OCI-M2 (cell line): ENCODE measurements around the gene APIP.

Experiments
- DNase-seq: peaks from one replicate; lab custom pipeline; 2025; ENCODE audit not compliant: unreplicated experiment; lab: John Stamatoyannopoulos, UW

APIP gene, protein sequence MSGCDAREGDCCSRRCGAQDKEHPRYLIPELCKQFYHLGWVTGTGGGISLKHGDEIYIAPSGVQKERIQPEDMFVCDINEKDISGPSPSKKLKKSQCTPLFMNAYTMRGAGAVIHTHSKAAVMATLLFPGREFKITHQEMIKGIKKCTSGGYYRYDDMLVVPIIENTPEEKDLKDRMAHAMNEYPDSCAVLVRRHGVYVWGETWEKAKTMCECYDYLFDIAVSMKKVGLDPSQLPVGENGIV

DNA sequence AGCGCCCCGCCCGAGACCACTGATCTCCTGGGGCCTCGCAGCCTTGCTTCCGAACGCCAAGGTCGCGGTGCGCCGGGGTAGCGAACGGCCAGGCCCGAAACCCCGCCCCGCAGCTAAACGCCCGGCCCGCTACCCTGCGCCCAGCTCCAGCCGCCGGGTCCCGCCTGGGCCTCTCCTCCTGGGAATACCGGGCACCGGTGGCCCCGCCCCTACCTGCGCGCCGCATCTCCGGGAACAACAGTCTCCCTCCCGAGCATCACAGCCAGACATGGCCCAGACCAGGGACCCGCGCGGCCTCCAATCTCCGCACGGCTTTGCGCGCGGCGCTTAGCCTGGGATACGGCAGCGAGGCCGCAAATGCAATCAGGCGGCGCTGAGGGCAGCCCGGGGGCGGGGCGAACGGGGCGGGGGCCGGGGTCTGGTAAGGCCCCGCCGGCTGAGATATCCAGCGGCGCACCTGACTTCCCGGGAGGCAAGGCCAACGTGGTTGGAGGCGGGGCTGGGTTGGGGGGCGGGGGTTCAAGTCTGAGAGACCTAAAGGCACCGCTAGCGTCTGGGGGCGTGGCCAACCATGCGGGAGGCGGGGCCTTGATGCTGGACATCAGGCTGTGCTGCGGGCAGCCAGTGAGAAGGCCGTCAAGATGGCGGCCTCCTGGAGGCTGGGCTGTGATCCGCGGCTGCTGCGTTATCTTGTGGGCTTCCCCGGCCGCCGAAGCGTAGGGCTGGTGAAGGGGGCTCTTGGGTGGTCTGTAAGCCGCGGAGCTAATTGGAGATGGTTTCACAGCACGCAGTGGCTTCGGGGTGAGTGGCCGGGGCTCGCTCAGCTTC is at the start of gene APIP, which contains the start of gene PDHX:
Gene APIP (minus strand): TSS at position 365 of the 828 bp plus-strand sequence. CDS start 95 bp downstream, at position 270.
Gene PDHX (plus strand): TSS at position 604 of the 828 bp plus-strand sequence. CDS start 38 bp downstream, at position 642.
- DNase-seq: peak; percentile 76

DNA sequence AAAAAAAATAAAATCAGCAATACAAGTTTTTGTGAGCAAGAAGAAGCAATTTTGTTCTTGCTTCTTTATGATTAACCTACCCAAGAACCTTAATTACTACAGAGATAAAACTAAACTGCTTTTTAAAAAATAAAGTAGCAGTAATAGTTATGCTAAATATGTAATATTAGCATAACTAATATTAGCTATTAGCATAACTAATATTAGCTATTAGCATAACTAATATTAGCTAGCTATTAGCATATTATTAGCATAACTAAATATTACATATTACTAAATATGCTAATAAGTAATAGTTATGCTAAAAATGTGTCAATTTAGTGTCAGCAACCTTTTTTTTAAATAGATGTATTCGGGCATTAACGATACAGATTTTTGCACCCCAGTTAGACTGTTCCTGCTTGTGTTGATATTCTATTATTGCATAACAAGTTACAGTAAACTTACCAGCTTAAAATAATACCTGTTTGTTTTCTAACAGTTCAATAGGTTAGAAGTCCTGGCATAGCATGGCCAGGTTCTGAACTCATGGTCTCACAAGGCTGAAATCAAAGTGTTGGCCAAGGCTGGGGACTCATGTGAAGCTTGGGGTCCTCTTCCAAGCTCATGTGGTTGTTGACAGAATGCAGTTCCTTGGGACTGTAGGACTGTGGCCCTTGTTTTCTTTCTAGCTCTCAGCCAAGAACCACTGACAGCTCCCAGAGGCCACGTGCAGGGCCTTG is 48.6 kb upstream of the APIP start:
- DNase-seq: no peak

DNA sequence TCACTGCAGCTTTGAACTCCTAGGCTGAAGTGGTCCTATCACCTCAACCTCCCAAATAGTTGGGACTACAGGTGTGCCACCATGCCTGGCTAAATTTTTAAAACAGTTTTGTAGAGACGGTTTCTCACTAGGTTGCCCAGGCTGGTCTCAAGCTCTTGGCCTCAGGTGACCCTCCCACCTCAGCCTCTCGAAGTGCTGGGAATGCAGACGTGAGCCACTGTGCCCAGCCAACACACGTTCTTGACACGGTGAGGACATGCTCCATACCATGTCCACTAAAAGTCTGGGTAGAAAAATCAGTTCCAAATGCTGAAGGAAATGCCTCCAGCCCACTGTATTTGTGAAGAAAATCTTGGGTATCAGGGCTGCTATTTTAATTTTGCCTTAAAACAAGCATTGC is 47.2 kb upstream of the APIP start:
- no peak for DNase-seq

DNA sequence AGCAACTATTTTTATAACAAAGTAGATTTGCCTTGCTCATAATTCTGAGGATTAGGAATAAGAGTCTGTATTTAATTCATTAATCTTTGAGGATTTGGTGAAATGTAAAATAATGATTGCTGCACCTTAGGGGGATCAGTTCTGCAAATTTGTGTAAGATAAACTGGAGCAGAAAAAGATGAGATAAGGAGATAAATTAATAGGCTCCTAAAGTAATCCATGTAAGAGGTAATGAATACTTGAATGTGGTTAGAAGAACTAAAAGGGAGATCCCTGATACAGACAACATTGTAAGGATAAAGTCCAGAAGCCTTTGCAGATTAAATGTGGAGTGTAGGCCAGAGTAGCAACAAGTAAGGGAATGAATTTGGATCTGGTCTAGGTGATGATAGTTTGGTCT is 45.9 kb upstream of the APIP start:
- no peak for DNase-seq

DNA sequence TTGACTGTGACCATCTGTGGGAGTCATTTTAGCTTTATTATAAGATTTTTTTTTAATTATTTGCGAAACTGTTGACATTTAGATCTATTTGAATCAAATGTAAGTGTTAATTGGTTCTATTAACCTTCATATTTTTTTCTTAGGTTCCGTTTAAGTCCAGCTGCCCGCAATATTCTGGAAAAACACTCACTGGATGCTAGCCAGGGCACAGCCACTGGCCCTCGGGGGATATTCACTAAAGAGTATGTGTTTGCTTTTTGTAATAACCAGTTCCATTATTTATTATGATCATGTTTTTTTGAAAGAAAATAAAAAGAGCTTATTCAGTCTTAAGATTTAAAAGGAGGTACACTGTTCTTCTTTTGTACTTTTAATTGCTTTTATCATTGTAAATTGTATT is 44.1 kb upstream of the APIP start:
- DNase-seq: no peak

DNA sequence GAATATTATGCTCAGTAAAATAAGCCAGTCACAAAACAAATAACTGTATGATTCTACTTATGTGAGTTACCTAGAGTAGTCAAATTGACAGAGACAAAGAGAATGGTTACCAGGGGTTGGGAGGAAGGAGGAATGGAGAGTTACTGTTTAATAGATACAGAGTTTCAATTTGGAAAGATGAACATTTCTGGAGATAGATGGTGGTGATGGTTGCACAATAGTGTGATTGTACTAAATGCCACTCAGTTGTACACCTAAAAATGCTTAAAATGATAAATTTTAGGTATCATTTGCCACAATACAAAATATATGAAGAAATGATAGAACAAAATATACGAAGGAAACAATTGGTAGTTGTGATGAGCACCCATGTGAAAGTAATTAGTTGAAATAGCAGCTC is 43.6 kb upstream of the APIP start:
- DNase-seq: no peak

DNA sequence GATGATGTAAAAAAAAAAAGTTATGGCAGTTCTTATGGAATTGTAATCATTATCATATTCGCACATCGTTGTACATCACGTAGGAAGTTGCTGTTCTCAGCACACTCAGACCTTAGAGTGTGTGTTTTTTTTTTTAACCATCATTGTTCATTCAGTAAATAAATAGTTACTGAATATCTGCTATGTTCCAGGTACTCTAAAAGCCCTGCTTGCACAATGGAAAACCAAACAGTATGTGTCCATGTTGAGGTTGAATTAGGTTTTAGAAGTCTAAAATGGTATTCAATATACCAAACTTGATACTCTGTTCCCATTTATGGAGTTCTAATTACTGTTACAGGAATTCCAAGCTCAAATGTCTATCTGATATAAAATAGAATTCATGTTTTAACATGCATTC is 41.4 kb upstream of the APIP start:
- no peak for DNase-seq

DNA sequence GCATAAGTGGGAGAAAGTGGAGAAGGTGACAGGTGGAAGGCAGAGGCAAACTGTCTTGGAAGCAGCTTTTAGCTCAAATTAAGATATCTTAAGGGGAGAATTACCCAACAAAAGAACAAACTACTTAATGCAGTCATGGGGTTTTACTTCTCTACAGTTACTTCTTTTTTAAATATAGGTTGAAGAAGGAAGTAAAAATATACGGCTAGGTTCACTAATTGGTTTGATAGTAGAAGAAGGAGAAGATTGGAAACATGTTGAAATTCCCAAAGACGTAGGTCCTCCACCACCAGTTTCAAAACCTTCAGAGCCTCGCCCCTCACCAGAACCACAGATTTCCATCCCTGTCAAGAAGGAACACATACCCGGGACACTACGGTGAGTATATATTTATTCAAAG is 41.0 kb upstream of the APIP start:
- DNase-seq: no peak

DNA sequence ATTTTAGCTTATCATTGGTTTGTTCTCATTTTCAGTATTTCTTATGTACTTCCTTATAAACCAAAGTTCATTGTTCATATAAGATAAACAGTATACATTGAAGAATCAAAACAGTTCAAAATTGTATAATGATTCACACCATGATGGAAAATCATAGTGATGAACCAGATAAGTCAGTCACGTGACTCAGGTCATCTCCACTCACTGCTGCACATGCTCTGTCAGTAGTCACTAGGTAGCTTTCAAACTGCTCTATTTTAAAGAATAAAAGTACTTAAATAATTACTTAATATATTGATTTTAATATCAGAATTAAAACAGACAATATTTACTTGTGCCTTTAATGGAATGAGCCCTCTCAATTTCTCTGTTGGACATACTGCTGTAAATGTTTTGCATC is 37.8 kb upstream of the APIP start:
- no peak for DNase-seq

DNA sequence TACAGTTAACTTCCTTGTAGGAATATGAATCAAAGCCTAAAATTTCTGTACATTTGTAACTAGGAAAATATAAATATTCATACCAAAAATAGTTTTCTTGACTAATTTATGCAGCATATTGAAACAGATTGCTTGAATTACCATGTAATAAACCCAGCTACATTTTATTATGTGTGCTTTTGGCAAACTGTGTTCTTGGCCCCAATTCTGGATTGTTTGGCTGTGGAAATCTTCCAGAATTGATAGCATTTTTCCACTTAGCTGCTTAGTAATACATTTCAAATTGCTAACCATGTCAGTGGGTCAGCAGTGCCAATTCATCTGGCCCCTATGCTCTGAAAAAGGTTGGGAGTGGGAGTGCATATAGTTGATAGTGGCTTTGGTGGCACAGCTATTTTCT is 32.5 kb upstream of the APIP start:
- DNase-seq: no peak

DNA sequence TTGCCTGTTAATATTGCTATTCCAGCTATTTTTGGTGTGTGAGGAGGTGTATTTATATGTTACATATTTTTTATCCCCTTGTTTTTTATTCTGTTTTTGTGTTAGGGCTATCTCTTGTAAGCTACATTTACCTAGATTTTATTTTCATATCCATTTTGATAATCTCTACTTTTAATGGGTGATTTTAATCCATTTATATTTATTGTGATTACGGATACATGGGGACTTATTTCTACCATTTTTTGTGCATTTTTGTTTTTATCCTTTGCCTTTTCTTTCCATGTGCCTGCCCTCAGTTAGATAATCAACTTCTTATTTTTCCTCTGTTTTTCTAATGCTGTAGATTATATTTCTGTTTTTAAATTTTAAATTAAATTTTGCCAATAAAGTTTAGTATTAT is 28.5 kb upstream of the APIP start:
- DNase-seq: no peak

DNA sequence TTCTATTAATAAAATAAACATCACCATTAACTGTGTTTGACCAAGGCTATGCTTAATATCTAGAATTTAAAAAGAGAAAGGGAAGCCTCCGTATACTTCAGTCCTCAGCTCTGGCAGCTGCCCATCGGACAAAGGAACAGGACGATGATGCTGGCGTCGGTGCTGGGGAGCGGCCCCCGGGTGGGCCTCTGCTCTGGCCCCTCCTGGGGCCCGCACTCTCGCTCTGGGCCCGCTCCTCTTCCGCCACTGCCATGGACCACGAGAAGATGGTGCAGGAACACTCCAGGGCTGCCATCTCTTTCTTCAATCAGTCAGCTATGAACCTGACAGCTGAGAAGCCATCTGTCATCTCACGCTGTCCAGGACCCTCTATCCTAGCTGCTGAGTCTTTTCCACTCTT is 25.5 kb upstream of the APIP start:
- DNase-seq: no peak

DNA sequence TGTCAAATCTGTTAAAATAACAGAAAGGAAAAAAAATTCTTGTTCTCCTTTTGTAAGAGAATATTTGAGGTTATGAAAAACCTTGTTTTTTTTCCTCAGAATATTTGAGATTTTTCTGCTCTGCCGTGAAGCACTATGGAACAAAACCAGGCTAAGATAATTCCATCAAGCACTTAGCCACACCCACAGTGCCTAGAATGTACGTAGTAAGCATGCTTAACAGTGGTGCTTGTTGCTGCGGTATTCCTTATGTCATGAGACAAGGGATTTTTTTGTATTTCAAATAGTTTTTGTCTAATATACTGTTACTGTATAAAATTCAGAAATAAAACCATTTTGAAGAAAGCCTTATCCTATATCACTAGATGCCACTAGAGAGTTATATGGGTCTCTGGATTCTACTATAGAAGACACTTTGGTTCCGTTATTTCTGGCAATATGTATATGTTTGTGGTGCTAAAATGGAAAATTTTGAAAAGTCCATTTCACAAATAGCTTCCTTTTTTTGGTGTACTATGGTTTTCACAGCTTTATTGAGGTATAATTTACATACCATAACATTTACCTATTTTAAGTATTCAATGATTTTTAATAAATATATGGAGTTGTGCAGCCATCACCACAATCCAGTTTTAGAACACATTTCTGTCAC is 24.0 kb upstream of the APIP start:
- no peak for DNase-seq

DNA sequence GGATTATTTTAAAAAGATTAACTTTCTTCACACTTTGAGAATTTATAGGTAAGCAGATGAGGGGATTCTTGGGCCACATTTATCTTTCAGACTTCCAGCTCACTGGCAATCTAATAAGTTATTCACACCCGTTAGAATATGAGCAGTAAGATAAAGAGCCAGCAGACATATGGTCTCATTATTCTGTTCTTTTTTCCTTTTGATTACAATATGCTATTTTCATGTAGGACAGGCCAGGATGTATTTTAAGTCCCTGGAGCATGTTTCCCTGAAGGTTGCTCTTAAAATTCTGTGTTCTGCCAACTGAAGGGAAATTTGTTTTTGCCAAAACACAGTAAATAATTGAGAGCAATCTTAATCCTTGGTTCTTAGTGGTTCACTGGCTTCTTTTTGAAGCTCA is 22.4 kb upstream of the APIP start:
- no peak for DNase-seq

DNA sequence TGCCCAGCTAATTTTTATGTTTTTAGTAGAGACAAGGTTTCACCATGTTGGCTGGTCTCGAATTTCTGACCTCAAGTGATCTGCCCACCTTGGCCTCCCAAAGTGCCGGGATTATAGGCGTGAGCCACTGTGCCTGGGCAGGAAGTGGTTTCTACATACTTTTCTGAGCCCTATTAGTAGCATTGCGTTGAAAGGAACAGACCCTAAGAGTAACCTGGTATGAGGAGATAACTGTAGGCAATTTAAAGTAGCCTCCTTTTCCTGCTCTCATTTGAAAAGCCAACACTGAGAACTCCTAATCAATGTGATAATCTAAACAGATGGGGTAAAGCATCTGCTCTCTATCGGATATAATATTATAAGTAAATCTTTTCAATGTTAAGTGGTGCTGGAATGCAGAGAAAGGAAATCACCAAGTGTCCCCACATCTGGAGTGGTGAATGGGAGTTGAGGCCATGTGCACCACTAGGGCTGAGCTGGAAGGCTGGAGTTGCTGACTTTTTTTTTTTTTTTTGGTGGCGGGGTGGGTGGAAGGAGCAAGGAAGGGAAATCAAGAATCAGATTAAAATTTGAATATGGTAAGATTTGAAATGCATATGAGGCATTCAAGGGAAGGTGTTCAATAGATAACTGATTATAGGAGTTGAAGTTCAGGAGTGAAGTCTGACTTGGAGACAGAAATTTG is 20.9 kb upstream of the APIP start:
- no peak for DNase-seq

DNA sequence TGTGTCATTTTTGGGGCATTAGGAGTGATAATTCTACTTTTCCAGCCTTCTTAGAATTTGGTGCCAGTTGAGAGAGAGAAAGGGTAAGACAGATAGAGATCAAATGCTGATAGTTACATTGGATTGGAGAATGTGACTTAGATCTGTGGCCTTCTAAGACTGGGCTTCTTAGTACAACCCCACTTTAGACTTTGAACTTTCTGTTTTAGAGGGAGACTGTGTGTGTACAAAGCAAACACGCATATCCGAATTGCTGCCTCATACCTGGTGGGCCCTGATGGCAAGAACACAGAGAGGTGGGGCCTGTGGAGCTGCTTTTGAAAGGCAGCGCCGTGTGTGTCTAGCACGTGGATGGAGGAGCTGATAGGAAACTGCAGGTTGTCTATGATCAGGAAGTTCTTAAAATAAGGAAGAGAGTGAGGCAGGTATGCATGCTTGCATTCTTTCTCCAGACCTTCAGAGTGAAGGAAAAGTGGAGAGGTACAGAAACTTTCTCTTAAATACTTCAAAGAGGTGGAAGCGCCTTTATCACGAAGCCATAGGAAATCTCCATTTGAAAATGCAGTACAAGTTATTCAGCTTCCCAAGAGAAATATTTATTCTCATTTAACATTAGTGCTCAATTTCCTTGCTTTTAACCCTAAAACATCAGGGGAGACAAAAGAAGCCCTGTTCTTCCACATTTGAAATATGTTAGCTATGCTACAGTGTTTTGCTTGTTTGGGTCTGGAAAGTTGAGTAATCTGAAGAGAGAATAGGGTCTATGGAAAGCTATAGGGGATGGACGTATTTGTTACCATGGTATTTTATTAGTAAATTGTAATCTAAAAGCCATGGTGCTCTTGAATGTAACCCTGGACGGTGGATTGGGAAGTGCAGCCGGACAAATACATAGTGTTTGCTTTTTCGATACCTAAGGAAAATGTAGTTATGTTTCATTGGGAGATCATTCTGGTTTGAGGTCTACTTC is 13.9 kb upstream of the APIP start:
- no peak for DNase-seq

DNA sequence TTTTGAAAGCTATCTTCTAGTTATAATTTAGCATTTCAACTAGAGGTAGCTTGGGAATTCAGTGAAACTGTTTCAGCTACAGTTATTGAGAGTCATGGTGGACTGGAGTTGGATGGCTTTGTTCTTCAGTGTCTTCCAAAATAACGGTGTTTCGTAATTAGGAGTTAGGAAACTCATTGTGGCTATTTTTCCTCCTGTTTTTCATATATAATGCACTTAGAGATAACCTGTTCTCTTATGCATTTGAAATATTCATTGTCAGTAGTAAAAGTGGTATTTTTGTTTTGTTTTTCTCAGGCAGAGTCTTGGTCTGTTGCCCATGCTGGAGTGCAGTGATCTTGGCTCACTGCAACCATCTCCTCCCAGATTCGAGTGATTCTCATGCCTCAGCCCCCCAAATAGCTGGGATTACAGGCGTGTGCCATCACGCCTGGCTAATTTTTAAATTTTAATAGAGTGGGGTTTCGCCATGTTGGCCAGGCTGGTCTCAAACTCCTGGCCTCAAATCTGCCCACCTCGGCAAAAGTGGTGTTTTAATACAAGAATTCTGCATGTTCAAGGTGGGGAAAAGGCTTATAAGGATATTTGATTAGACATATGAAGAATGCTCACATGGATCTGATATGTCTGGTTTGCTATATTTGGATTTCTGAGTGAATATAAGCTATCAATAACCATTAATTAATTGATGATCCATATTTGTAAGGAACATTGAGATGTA is 12.9 kb upstream of the APIP start:
- DNase-seq: no peak

DNA sequence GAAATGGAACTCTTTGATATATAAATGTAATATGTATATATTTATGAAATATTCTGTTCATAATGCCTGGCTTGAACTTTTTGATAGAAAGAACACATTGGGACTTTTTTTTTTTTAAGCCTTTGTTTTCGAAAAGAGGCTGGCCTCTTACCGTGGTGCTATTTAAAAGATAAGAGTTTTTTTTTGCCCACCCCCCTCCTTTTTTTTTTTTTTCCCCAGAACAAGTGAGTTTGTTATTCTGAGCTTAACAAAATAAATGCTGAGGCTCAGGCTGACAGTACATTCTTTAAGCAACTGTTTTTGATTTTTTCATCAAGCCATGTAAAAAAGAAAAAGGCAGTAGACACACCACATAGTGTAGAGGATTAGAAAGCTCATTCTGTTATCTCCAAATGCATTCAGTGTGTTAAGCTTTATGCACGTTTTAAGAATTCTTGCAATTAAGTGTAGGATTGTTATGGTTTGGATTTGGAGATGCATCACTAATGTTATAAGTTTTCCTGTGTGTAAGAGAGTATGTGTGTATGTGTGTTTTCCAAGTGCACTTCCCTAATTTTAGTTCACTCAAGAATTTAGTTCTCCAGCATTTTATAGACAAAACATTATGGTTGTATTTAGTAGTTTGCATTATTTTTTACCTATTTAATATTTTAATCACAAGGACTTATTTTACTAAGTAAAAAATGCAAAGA is 12.2 kb upstream of the APIP start:
- DNase-seq: no peak

DNA sequence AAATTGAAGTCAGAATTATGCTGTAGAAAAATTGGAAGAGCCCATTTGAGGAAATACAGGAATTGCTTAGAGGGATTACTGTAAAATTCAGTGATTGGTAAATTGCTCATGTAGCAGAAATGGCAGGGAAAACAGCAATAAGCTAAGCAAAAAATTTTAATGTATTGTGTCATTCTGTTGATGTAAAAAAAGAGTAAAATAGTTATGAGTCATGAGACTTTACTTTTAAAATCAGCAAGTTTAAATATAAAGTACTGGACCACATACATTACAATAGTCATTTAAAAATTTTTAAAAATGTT is 10.6 kb upstream of the APIP start:
- DNase-seq: no peak
